GM21786 (cell line): ENCODE results near the gene ODF2.
"Not testable (repeated sequence)": the region's sequence is repeated elsewhere in the genome, so short reads cannot be mapped to it uniquely, and the experiment has no call there.

Source experiments
- ATAC-seq: cut with Tn5 transposase; IDR thresholded peaks from one replicate; pipeline ENCODE4 v1.9.1; 2021; ENCODE audit not compliant: unreplicated experiment

ODF2 gene

GRCh38 chr9:128481561-128481960 lies 25.8 kb downstream of the ODF2 start:
- no peak for ATAC-seq

GRCh38 chr9:128482186-128482585 lies 26.4 kb downstream of the ODF2 start:
- no peak for ATAC-seq

- no peak for ATAC-seq
These were observed 29.0 kb downstream of the ODF2 start for GRCh38 chr9:128484686-128485413.

GRCh38 chr9:128485414-128485855 lies 29.6 kb downstream of the ODF2 start:
- ATAC-seq: no peak

GRCh38 chr9:128486201-128486600 lies 30.4 kb downstream of the ODF2 start:
- no peak for ATAC-seq

GRCh38 chr9:128493424-128493823 lies 37.6 kb downstream of the ODF2 start:
- ATAC-seq: no peak

GRCh38 chr9:128494108-128494745 lies 38.4 kb downstream of the ODF2 start:
- ATAC-seq: no peak

- no peak for ATAC-seq
These were observed 38.9 kb downstream of the ODF2 start for GRCh38 chr9:128494746-128495129.

- ATAC-seq: no peak
These were observed 39.5 kb downstream of the ODF2 start for GRCh38 chr9:128495296-128495695.

GRCh38 chr9:128495804-128496417 lies 40.1 kb downstream of the ODF2 start:
- no peak for ATAC-seq

- no peak for ATAC-seq
These were observed 42.2 kb downstream of the ODF2 start for GRCh38 chr9:128497824-128498610.

GRCh38 chr9:128498911-128499310 lies 43.1 kb downstream of the ODF2 start:
- ATAC-seq: no peak

- no peak for ATAC-seq
These were observed 44.1 kb downstream of the ODF2 start for GRCh38 chr9:128499920-128500319.

GRCh38 chr9:128503415-128503825 lies 47.6 kb downstream of the ODF2 start:
- ATAC-seq: not testable (repeated sequence)

GRCh38 chr9:128503870-128504269 lies 48.1 kb downstream of the ODF2 start:
- ATAC-seq: no peak

- peak; percentile 88 for ATAC-seq
These were observed 48.9 kb downstream of the ODF2 start, which contains the start of gene GLE1 for GRCh38 chr9:128504485-128505413. TSS of gene GLE1 (plus strand) at chr9:128504719. CDS start at chr9:128504806, 87 bp downstream.

- ATAC-seq: no peak
These were observed 49.6 kb downstream of the ODF2 start for GRCh38 chr9:128505414-128505765.

- not testable (repeated sequence) for ATAC-seq
These were observed 50.1 kb downstream of the ODF2 start for GRCh38 chr9:128505906-128506305.

- ATAC-seq: no peak
These were observed 57.0 kb downstream of the ODF2 start for GRCh38 chr9:128512820-128513219.

- ATAC-seq: no peak
These were observed 66.2 kb downstream of the ODF2 start for GRCh38 chr9:128521956-128522355.
